Inferior parietal cortex (tissue), 1 donor: ENCODE data around the gene ATP7B.
"Not testable (repeated sequence)": the region's sequence is repeated elsewhere in the genome, so short reads cannot be mapped to it uniquely, and the experiment has no call there.

Source experiments
- DNase-seq: peaks from one replicate; pipeline ENCODE4 v3.0.0-alpha.2; 2016; ENCODE audit errors: extremely low spot score

ATP7B gene

DNA sequence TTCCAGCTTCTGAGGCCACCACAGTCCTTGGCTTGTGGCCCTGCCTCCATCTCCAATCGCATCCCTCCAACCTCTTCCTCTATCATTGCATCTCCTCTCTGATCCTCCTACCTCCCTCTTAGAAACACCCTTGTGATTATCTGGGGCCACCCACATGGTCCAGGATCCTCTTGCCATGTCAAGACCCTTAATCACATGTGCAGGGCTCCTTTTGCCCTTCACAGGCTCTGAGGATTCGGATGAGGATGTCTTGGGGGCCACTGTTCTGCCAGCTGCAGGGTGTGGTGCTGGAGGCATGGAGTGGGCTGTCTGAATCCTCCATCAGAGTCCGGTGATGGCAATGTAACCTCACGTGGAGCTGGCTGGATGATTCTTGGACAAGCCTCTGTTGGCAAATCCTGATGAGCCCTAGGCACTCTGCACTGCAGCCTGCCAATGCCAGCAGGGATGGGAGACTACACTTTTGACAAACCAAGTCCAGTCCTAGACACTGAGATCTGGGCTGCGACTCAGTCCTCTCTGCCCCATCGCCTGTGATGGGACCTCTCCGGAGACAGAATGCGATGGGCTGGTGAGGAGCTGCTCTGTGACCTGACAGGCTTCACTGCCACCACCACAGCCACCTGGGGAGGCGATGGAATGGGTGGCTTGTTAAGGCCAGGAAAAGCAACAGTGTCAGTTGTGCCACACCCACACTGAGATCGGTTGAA, 88.3 kb downstream of the ATP7B start:
- DNase-seq, result no peak

- no peak for DNase-seq
Observed at GRCh38 chr13:51921790-51922740, 89.2 kb downstream of the ATP7B start.

GRCh38 chr13:51920786-51921185, 90.5 kb downstream of the ATP7B start:
- DNase-seq, result no peak

DNA sequence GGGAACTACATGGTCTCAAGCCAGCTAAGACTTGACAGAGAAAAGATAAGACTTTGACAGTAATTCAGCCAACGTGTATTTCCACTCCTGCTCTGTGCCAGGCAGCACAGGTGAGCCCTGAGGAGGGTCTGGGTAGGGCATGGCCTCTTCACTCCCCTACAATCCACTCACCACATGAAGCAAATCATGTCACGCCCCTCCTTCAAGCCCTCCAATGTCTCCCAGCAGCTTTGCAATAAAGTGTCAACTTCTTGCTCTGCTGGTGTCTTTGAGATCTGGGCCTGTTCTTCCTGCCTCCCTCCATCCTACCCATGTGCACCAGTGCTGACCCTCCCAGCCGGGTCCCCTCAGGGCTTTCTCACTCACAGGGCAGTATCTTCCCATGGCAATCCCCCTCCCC, 91.0 kb downstream of the ATP7B start:
- no peak for DNase-seq

- DNase-seq, result no peak
Observed at GRCh38 chr13:51919531-51919930, 91.7 kb downstream of the ATP7B start.

- no peak for DNase-seq
Observed at GRCh38 chr13:51916962-51917361, 94.3 kb downstream of the ATP7B start.

DNA sequence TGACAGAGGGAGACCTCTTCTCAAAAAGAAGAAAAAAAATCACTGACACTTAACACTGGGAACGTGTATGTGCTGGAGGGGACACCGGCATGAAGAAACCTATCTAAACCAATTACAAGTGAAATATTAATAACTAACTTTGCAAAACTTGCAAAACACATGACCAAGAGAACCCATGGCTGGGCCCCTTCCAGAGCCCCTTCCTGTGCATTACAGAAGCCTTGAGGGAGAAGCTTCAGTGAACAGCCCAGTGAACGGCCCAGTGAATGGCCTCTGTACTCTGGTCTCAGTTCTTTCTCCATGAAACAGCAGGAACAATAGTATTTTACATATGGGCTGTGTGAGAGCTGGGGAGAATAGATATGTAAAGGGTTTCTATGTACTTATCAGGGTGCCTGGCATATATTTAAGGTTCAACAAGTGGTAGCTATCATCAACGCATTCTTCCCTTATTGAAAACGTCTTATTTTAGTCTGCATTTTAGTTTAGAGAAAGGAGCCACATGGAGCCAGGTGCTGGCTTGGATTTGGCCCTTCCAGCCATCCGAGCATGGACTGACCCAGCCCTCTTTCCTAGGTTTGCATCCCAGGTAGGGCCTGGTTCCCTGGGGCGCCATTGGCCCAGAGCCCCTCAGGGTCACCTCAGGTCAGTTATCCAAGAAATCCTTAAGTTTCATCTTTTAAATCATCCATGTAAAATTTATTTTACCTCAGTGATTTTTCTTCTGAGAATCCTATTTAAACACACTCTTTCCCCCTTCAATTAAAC, 95.0 kb downstream of the ATP7B start:
- no peak for DNase-seq

GRCh38 chr13:51914137-51914493, 97.1 kb downstream of the ATP7B start:
- no peak for DNase-seq

DNA sequence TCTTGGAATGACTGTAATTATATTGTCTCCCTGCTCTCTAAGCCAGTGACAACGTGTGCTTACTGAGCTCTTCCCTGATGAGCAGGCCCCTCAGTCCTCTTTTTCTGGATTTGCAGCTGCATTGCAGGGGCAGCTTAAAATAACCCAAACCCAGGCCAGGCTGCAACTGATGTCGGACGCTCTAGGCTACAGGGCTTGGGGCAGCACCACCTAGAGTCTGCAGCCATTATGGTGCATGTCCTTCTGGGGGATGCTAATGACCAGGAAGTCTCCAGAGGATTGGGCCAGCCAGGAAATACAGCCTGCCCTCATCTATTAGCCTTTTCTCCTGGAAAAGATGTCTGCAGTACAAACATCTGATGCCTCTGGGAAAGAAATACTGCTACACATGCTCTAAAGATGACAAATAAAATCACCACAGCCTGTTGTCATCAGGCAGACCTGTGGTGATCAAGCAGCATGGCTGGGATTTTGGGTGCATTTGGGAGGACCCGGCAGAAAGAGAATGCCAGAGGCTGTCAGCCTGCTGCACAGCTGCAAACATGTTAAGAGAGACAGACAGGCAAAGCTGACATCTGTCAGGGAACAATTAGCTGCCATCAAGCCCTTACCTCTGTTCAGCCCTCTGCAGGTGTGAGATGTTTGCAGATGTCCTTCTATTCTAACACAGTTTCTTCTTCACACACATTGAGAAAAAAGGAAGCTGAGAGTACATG, 97.7 kb downstream of the ATP7B start:
- no peak for DNase-seq

DNA sequence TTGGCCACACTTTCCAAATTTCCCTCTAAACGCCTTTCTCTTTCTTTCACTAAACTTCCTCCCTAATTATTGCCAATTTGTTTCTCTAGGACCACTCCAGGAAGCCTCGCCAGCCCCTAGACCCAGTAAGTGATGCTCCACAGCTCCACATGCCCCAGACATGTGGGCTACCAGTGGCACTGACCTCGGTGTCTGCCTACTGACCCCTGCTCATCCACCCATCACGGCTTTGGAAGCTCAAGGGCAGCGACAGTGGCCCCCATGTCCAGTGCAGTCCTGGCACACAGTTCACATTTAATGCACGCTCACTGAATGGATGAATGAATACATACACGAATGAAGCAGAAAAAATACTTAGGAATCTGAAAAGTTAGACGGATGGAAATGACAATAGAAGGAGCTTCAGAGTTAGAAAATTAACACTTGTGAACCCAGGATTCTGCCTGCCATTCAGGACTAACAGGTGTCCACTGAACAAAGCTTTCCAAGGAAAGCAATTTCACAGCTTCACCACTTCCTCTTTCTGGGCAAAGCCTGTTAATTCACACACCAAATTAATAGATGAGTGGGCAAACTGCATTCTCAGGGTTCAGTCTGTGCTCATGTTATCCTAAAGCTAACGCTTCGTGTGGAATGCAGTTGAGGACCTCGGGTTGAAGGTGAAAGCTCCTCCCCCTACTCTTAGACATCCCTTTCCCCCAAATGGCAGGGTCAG, 98.6 kb downstream of the ATP7B start:
- DNase-seq, result no peak

DNA sequence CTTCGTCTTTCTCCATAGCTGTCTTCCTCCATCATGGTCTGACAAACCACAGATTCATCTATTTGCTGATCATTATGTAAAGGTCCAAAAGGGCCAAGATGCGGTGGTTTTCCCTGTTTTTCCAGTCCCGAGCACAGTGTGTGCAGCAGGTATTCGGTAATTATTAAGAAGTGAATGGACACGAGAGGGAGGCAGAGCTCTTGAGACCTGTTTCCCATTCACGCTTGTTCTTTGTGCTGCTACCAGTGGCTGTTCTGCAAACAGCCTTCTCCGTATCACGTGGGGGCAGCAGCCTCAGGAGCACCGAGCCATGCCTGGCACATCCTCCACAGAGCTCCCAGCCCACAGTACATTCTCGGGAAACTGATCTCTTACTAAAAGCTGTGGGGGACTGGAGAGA, 99.2 kb downstream of the ATP7B start:
- peak; percentile 66 for DNase-seq

GRCh38 chr13:51910508-51910907, 100.7 kb downstream of the ATP7B start:
- DNase-seq, result no peak

- not testable (repeated sequence) for DNase-seq
Observed at GRCh38 chr13:51909265-51909664, 102.0 kb downstream of the ATP7B start.

DNA sequence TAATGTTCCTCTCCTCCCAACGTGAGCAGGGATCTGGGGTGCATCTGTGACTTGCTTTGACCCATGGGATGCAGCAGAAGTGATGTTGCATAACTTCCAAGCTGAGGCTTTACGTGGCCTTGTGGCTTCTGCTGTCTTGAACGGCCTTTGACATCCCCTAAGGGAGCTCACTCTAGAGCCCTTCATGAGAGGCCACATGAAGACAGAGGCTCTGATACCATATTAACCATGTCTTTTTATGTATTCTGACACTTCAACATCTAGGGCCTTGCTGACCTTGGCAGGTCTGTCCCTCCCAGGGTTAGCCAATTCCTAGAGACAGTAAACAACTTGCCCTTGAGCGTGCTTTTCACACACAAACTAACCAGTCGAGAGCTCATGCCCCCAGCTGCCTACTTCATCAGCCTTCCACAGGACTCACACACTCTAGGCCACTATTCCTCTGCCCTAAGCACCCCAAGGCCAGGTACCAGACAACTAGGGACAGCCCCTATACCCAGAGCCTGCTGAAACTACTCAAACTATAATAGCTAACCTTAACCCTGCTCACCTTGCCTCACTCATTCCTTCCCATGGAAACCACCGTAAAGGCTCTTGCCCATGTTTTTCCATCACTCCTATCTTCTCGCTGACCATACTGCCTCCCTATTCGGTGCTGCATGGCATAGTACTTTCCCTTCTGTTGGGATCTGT, 104.1 kb downstream of the ATP7B start:
- DNase-seq, result no peak

DNA sequence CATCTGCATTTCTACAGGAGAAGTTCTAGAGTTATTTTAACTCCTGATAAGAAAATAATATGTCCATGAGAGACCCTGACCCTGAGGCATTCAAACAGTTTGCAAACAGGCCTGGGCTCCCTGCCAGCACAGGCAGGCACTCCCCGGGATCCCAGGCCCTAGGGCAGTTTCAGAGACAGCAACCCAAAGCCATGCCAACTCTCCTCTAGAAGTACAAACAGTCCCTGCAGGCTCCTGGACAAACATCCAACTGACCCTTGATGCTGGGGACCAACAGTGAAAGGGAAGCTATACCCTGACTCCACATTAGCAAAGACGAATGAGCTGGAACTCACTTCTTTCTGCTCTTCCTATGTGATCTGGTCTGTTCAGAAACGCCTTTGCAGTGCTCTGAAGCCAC, 104.7 kb downstream of the ATP7B start:
- DNase-seq, result no peak

GRCh38 chr13:51905787-51906186, 105.5 kb downstream of the ATP7B start:
- no peak for DNase-seq

- no peak for DNase-seq
Observed at GRCh38 chr13:51902776-51903175, 108.5 kb downstream of the ATP7B start.

GRCh38 chr13:51900471-51900870, 110.8 kb downstream of the ATP7B start:
- DNase-seq, result no peak

DNA sequence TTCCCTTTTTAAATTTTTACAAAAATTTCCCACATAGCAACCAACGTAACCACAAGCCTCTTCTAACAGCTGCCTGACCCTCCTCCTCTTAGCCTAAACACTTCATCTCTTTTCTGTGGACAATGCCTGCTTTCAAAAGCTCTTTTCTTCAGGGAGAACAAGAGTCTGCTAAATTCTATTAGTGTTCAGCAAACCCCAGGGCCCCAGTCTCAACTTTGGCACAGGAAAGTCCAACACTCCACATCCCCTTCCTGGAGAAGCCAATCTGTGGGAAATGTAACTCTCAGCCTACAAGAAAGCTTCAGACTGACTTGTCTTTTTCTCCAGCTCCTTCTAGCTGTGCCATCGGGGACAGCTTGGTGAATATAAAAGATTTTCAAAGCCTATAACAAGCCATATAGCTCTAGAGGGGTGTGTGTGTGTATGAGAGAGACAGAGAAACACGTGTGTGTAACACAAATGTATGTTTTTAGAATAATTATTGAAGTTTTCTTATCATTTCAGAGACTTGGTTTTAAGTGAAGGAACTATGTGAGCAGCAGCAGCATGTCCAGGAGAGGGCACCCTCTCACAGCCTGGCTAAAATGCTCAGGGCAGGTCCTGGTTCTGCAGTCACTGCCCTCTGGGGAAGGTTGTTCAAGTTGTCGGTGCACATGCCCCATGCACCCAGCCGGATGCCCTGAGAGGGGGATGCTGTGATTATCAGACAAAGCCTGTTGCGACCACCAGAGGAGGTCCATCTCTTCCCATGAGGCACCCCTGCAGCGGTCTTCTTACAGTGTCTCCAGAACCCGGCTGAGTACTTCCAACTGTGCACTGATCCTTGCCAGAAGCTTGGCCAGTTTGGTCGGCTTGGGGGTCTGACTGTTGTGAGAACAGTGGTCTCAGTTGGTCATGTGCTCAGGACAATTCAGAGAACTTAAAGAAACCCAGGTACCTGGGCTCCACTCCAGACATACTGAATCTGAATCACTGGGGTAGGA, 115.1 kb downstream of the ATP7B start:
- DNase-seq, result peak; percentile 49
